ENCODE results near the gene LAMA5.

The LAMA5 gene

GRCh38 chr20:62266851-62267250, 100.3 kb downstream of the LAMA5 start:
- no peak for DNase-seq (ENCODE audit: low spot score)

DNA sequence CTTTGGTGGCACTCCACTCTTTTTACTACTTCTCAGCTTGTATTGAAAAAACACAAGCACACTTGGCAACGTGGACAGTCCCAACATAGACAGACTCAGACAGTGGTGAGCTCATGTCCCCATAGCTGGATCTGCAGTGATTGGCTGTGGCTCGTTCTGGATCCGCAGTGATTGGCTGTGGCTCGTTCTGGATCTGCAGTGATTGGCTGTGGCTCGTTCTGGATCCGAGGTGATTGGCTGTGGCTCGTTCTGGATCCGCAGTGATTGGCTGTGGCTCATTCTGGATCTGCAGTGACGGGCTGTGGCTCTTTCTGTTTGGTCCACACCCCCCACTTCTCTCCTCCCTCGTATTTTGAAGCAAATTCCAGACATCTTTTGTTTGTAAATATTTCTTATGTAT, 100.8 kb downstream of the LAMA5 start:
- no peak for DNase-seq (ENCODE audit: low spot score)

DNA sequence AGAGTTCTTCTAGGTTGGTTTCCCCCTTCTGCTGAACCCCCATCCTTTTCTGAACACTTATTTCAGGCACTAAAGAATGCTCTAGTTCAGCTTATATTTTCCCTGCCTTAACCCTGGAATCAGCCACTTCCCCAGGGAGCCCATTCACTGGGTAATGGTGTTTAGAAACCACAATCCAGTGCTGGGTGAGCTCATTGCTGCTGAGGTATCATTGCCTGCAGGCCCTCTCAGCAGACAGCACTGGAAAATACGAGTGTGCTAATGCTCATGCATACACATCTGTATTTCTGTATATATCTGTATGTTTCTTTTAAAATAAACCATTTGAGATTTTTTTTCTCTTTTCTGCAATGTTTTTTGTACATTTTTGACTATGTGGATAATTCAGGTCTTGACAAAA, 101.7 kb downstream of the LAMA5 start:
- no peak for DNase-seq (ENCODE audit: low spot score)

DNA sequence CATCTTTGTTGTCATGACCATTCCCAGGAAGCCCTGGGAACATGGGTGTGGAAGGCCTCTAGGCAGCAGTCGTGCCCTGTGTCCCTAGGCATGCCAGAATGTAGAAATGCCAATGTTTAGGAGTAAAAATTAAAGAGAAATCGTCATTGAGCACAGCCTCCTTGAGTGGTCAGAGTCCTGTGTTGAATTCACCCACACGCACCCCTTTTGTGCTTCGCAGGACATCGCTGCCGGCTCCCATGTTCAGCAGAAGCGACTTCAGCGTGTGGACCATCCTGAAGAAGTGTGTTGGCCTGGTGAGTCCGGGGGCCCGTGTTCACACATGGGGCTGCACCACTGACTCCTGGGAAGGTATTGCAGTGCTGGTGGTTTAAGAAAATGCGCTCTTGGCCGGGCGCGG, 103.7 kb downstream of the LAMA5 start:
- no peak for DNase-seq (ENCODE audit: low spot score)

DNA sequence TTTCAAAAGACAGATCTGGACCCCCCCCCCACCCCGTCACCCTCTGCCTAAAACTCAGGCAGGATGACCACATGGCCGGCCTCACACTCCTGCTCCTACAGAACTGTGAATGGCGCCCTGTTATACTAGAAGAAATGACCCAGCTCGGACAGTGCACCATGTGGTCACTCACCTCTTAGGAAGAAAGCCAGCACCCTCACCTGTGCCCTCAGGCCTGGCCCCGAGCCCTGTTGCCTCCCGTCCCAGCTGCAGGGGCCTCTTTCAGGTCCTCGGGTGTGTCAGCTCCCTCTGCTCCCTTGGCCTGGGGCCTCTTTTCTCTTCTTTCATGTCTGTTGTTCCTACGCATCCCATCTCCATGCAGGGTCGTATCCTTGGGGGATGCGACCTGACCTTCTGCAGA, 105.0 kb downstream of the LAMA5 start:
- DNase-seq (ENCODE audit: low spot score) = no peak

DNA sequence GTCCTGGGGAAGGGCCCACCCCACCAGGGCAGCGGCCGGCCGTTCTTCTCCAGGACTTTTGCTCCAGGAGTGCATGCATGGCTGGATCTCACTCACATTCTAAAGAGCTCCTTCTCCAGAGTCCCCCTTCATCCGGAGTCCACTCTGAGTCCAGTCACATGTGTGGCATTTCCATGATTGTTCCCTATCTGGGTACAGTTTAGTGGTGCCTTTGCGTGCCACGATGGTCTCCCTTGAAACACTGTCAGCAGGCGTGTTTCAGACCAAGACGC, 107.9 kb downstream of the LAMA5 start:
- DNase-seq (ENCODE audit: low spot score) = no peak
